Stimulated activated naive CD8-positive, alpha-beta T cell treated with anti-CD3 and anti-CD28 coated beads, Interleukin-15, amount 100 ng/mL, for 72 hours (primary cell): ENCODE results near the gene FANCL.
"Not testable (repeated sequence)": the region's sequence is repeated elsewhere in the genome, so short reads cannot be mapped to it uniquely, and the experiment has no call there.

ENCODE experiments used
- ATAC-seq: fragments of 150-1000 bp; cut with Tn5 transposase; 2 replicates; pipeline ENCODE4 v1.10.0; 2021; ENCODE audit warnings: mild to moderate bottlenecking, moderate library complexity
- DNase-seq, 2 donors: peaks; one replicate each; pipeline ENCODE4 v3.0.0; 2021 to 2022
- H3K27ac Mint-ChIP-seq, 2 donors: one replicate each; pipeline ENCODE4 v1.8.0; 2022; ENCODE audit warnings: mild to moderate bottlenecking in 2 of 2, mixed read lengths in 2 of 2, moderate library complexity in 2 of 2
- H3K27me3 Mint-ChIP-seq: one replicate; pipeline ENCODE4 v1.8.0; 2022; ENCODE audit warnings: mixed read lengths
- H3K4me1 Mint-ChIP-seq: one replicate; pipeline ENCODE4 v1.8.0; 2022; ENCODE audit warnings: mild to moderate bottlenecking, mixed read lengths
- H3K4me3 Mint-ChIP-seq, 2 donors: one replicate each; pipeline ENCODE4 v1.8.0; 2022; ENCODE audit warnings: mild to moderate bottlenecking in 2 of 2, mixed read lengths in 2 of 2, moderate library complexity in 1 of 2
- H3K9me3 Mint-ChIP-seq, 2 donors: one replicate each; pipeline ENCODE4 v1.8.0; 2022; ENCODE audit warnings: mixed read lengths in 2 of 2

The FANCL gene

GRCh38 chr2:58180635-58181034 is 60.5 kb downstream of the FANCL start:
- no peak overlapping the region for H3K27ac Mint-ChIP-seq
- H3K4me1 Mint-ChIP-seq, result no peaks in the 10 kb centered on the region
- H3K4me3 Mint-ChIP-seq, result no peak overlapping the region
- no peaks in the 10 kb centered on the region for H3K27me3 Mint-ChIP-seq
- peaks cover 0 to 7% of the 10 kb centered on the region in 2 donors for H3K9me3 Mint-ChIP-seq
- DNase-seq, result no peak
- no peak for ATAC-seq

GRCh38 chr2:58180175-58180574 is 61.0 kb downstream of the FANCL start:
- not testable (repeated sequence) for DNase-seq, ATAC-seq, H3K4me3 Mint-ChIP-seq, H3K4me1 Mint-ChIP-seq, H3K27ac Mint-ChIP-seq, H3K27me3 Mint-ChIP-seq, H3K9me3 Mint-ChIP-seq

- H3K9me3 Mint-ChIP-seq, result peaks cover 12 to 30% of the 10 kb centered on the region in 2 donors
- H3K4me3 Mint-ChIP-seq, ATAC-seq, H3K27me3 Mint-ChIP-seq, H3K27ac Mint-ChIP-seq, H3K4me1 Mint-ChIP-seq, DNase-seq: not testable (repeated sequence)
Observed at GRCh38 chr2:58177187-58177586, 63.9 kb downstream of the FANCL start.

GRCh38 chr2:58171831-58172230 is 69.3 kb downstream of the FANCL start:
- ATAC-seq, DNase-seq, H3K27ac Mint-ChIP-seq, H3K4me1 Mint-ChIP-seq, H3K4me3 Mint-ChIP-seq, H3K27me3 Mint-ChIP-seq: not testable (repeated sequence)
- H3K9me3 Mint-ChIP-seq, result peaks cover 34 to 39% of the 10 kb centered on the region in 2 donors

GRCh38 chr2:58170334-58170933 is 70.7 kb downstream of the FANCL start:
- not testable (repeated sequence) for H3K27me3 Mint-ChIP-seq, H3K4me3 Mint-ChIP-seq, ATAC-seq, H3K4me1 Mint-ChIP-seq, DNase-seq, H3K27ac Mint-ChIP-seq
- peaks cover 34 to 39% of the 10 kb centered on the region in 2 donors for H3K9me3 Mint-ChIP-seq

- not testable (repeated sequence) for ATAC-seq, H3K27ac Mint-ChIP-seq, H3K4me3 Mint-ChIP-seq, DNase-seq, H3K27me3 Mint-ChIP-seq, H3K4me1 Mint-ChIP-seq
- peaks cover 34 to 38% of the 10 kb centered on the region in 2 donors for H3K9me3 Mint-ChIP-seq
Observed at GRCh38 chr2:58169845-58170244, 71.3 kb downstream of the FANCL start.

GRCh38 chr2:58168130-58168529 is 73.0 kb downstream of the FANCL start:
- H3K4me1 Mint-ChIP-seq, ATAC-seq, H3K27me3 Mint-ChIP-seq, H3K4me3 Mint-ChIP-seq, DNase-seq: not testable (repeated sequence)
- Mint-ChIP-seq H3K27ac (peak overlapping the region in 1 of 2 donors; percentile 12), H3K9me3 (peaks cover 24 to 26% of the 10 kb centered on the region in 2 donors)

GRCh38 chr2:58163913-58164312 is 77.2 kb downstream of the FANCL start:
- Mint-ChIP-seq H3K27me3 (no peaks in the 10 kb centered on the region), H3K27ac (no peak overlapping the region), H3K4me3 (no peak overlapping the region), H3K4me1 (no peaks in the 10 kb centered on the region), H3K9me3 (no peaks in the 10 kb centered on the region)
- no peak for ATAC-seq
- no peak for DNase-seq

- Mint-ChIP-seq H3K27me3 (no peaks in the 10 kb centered on the region), H3K27ac (no peak overlapping the region), H3K4me1 (no peaks in the 10 kb centered on the region), H3K9me3 (no peaks in the 10 kb centered on the region), H3K4me3 (no peak overlapping the region)
- ATAC-seq (no peak), DNase-seq (no peak)
Observed at GRCh38 chr2:58158481-58158880, 82.6 kb downstream of the FANCL start.

GRCh38 chr2:58157754-58158153 is 83.4 kb downstream of the FANCL start:
- no peak for DNase-seq
- Mint-ChIP-seq H3K9me3 (no peaks in the 10 kb centered on the region), H3K4me3 (no peak overlapping the region), H3K4me1 (no peaks in the 10 kb centered on the region), H3K27me3 (no peaks in the 10 kb centered on the region), H3K27ac (no peak overlapping the region)
- ATAC-seq, result no peak

GRCh38 chr2:58156780-58157179 is 84.3 kb downstream of the FANCL start:
- H3K9me3 Mint-ChIP-seq, result no peaks in the 10 kb centered on the region
- no peak overlapping the region for H3K27ac Mint-ChIP-seq
- ATAC-seq, result no peak
- no peaks in the 10 kb centered on the region for H3K4me1 Mint-ChIP-seq
- H3K27me3 Mint-ChIP-seq, result no peaks in the 10 kb centered on the region
- no peak overlapping the region for H3K4me3 Mint-ChIP-seq
- DNase-seq, result no peak

GRCh38 chr2:58155160-58155778 is 85.9 kb downstream of the FANCL start:
- DNase-seq (no peak), ATAC-seq (peak; percentile 40)
- Mint-ChIP-seq H3K27me3 (no peaks in the 10 kb centered on the region), H3K4me1 (no peaks in the 10 kb centered on the region), H3K9me3 (no peaks in the 10 kb centered on the region), H3K4me3 (no peak overlapping the region), H3K27ac (peak overlapping the region in 1 of 2 donors; percentile 65)

- H3K4me3 Mint-ChIP-seq, result no peak overlapping the region
- no peaks in the 10 kb centered on the region for H3K4me1 Mint-ChIP-seq
- no peak for DNase-seq
- ATAC-seq, result peak; percentile 67
- no peak overlapping the region for H3K27ac Mint-ChIP-seq
- no peaks in the 10 kb centered on the region for H3K27me3 Mint-ChIP-seq
- H3K9me3 Mint-ChIP-seq, result no peaks in the 10 kb centered on the region
Observed at GRCh38 chr2:58146707-58147106, 94.4 kb downstream of the FANCL start.

GRCh38 chr2:58145769-58146168 is 95.4 kb downstream of the FANCL start:
- not testable (repeated sequence) for H3K9me3 Mint-ChIP-seq, H3K27me3 Mint-ChIP-seq, ATAC-seq, DNase-seq, H3K4me3 Mint-ChIP-seq, H3K4me1 Mint-ChIP-seq, H3K27ac Mint-ChIP-seq

- H3K4me3 Mint-ChIP-seq, result no peak overlapping the region
- DNase-seq (no peak), ATAC-seq (no peak)
- H3K27ac Mint-ChIP-seq, result no peak overlapping the region
- no peaks in the 10 kb centered on the region for H3K27me3 Mint-ChIP-seq
- H3K9me3 Mint-ChIP-seq, result no peaks in the 10 kb centered on the region
- H3K4me1 Mint-ChIP-seq, result no peaks in the 10 kb centered on the region
Observed at GRCh38 chr2:58140508-58141072, 100.5 kb downstream of the FANCL start.

GRCh38 chr2:58138396-58139030 is 102.6 kb downstream of the FANCL start:
- Mint-ChIP-seq H3K4me1 (no peaks in the 10 kb centered on the region), H3K9me3 (no peaks in the 10 kb centered on the region)

More at GRCh38 chr2:58138396-58139030, 102.6 kb downstream of the FANCL start:
- no peak for DNase-seq
- ATAC-seq, result no peak
- Mint-ChIP-seq H3K27me3 (no peaks in the 10 kb centered on the region), H3K4me3 (no peak overlapping the region), H3K27ac (no peak overlapping the region)
